Activated CD8-positive, alpha-beta T cell treated with anti-CD3 and anti-CD28 coated beads, Interleukin-2, amount 10 ng/mL, durations not matched to agents 7 days and 5 days (primary cell): Measurements from ENCODE around the gene SPINDOC. TPM values are rescaled to one million over a fixed set of nuclear protein-coding genes. Genes with fewer than 3 reads are reported as not detected.

ENCODE experiments used
- ATAC-seq: fragments of 150-1000 bp; cut with Tn5 transposase; one replicate; pipeline ENCODE4 v1.10.0; 2021; ENCODE audit warnings: moderate library complexity
- CTCF ChIA-PET: fragments of 350-600 bp; sonication (Branson Sonifier 250); formaldehyde crosslinking; loops from one replicate; lab custom pipeline; 2021; ENCODE audit warnings: antibody characterized with exemption; lab: Charles Lee
- POLR2A ChIA-PET: fragments of 350-600 bp; sonication (Branson Sonifier 250); formaldehyde crosslinking; loops from one replicate; lab custom pipeline; 2021; ENCODE audit warnings: antibody characterized with exemption; lab: Charles Lee
- DNase-seq: peaks from one replicate; pipeline ENCODE4 v3.0.0-alpha.2; 2020
- H3K27ac Mint-ChIP-seq: one replicate; pipeline ENCODE4 v1.8.0; 2021; ENCODE audit warnings: mild to moderate bottlenecking, mixed read lengths
- H3K27me3 Mint-ChIP-seq: one replicate; pipeline ENCODE4 v1.8.0; 2021; ENCODE audit warnings: low read depth, mixed read lengths
- H3K36me3 Mint-ChIP-seq: one replicate; pipeline ENCODE4 v1.8.0; 2021; ENCODE audit warnings: low read depth, mixed read lengths
- H3K4me1 Mint-ChIP-seq: one replicate; pipeline ENCODE4 v1.8.0; 2021; ENCODE audit warnings: low read depth, mixed read lengths
- H3K4me3 Mint-ChIP-seq: one replicate; pipeline ENCODE4 v1.8.0; 2021; ENCODE audit warnings: mild to moderate bottlenecking, mixed read lengths
- H3K9me3 Mint-ChIP-seq: one replicate; pipeline ENCODE4 v1.8.0; 2022; ENCODE audit warnings: mixed read lengths; ENCODE audit not compliant: insufficient read depth
- total RNA-seq, 2 experiments: library from RNA; stranded (reverse); gene quantifications; one replicate each; pipeline ENCODE4 v1.2.3, GENCODE V29; 2021

The SPINDOC gene
- total RNA-seq, 2 experiments from 2014 or later: 49.1 to 50.4 TPM

GRCh38 chr11:63817758-63818498 lies 4.7 kb downstream of the SPINDOC start:
- DNase-seq (no peak), ATAC-seq (no peak)
- peaks cover 28% of the 10 kb centered on the region for H3K4me1 Mint-ChIP-seq
- CTCF ChIA-PET: no interaction called here
- H3K4me3 Mint-ChIP-seq: no peak overlapping the region
- POLR2A ChIA-PET: no interaction called here
- no peak overlapping the region for H3K27ac Mint-ChIP-seq
- no peaks in the 10 kb centered on the region for H3K27me3 Mint-ChIP-seq
- no peaks in the 10 kb centered on the region for H3K9me3 Mint-ChIP-seq
- H3K36me3 Mint-ChIP-seq: peaks cover 62% of the 10 kb centered on the region

- no peak for DNase-seq
Measured at GRCh38 chr11:63818609-63819008, 5.4 kb downstream of the SPINDOC start.

GRCh38 chr11:63821411-63821810 lies 8.2 kb downstream of the SPINDOC start:
- ChIA-PET POLR2A (no interaction called here), CTCF (interaction anchor here (0.9 kb wide), 1 partner anchor 17 kb away, joined by 3 read pairs; the partner anchor contains the start of gene MARK2)
- H3K27me3 Mint-ChIP-seq: no peaks in the 10 kb centered on the region
- H3K27ac Mint-ChIP-seq: no peak overlapping the region
- no peak for DNase-seq
- ATAC-seq: no peak
- H3K4me3 Mint-ChIP-seq: no peak overlapping the region
- H3K4me1 Mint-ChIP-seq: peaks cover 7% of the 10 kb centered on the region
- H3K36me3 Mint-ChIP-seq: peaks cover 69% of the 10 kb centered on the region
- no peaks in the 10 kb centered on the region for H3K9me3 Mint-ChIP-seq

More at GRCh38 chr11:63818609-63819008, 5.4 kb downstream of the SPINDOC start:
- H3K27me3 Mint-ChIP-seq: no peaks in the 10 kb centered on the region
- ChIA-PET CTCF (no interaction called here), POLR2A (interaction anchor here (0.6 kb wide), 1 partner anchor 11 kb away, joined by 3 read pairs; no protein-coding TSS in a partner anchor)
- H3K27ac Mint-ChIP-seq: no peak overlapping the region
- no peak for ATAC-seq
- no peak overlapping the region for H3K4me3 Mint-ChIP-seq
- H3K36me3 Mint-ChIP-seq: peaks cover 68% of the 10 kb centered on the region
- H3K4me1 Mint-ChIP-seq: peaks cover 28% of the 10 kb centered on the region
- no peaks in the 10 kb centered on the region for H3K9me3 Mint-ChIP-seq

- CTCF ChIA-PET: no interaction called here
- peaks cover 4% of the 10 kb centered on the region for H3K4me1 Mint-ChIP-seq
- POLR2A ChIA-PET: no interaction called here
- no peaks in the 10 kb centered on the region for H3K27me3 Mint-ChIP-seq
- H3K4me3 Mint-ChIP-seq: no peak overlapping the region
- H3K36me3 Mint-ChIP-seq: peaks cover 40% of the 10 kb centered on the region
- no peaks in the 10 kb centered on the region for H3K9me3 Mint-ChIP-seq
- no peak for DNase-seq
- H3K27ac Mint-ChIP-seq: no peak overlapping the region
- ATAC-seq: no peak
Measured at GRCh38 chr11:63826471-63827190, 13.4 kb downstream of the SPINDOC start.

- no peak overlapping the region for H3K27ac Mint-ChIP-seq
- peak; percentile 60 for ATAC-seq
- ChIA-PET POLR2A (no interaction called here), CTCF (interaction anchor here (0.5 to 3.0 kb wide), 5 partner anchors 9 to 170 kb away, joined by 3 to 14 read pairs (median 4); partner anchors contain the start of gene MARK2)
- H3K9me3 Mint-ChIP-seq: no peaks in the 10 kb centered on the region
- DNase-seq: peak; percentile 35
- peaks cover 14% of the 10 kb centered on the region for H3K4me1 Mint-ChIP-seq
- H3K4me3 Mint-ChIP-seq: no peak overlapping the region
- peaks cover 15% of the 10 kb centered on the region for H3K36me3 Mint-ChIP-seq
- no peaks in the 10 kb centered on the region for H3K27me3 Mint-ChIP-seq
Measured at GRCh38 chr11:63829823-63830489, 16.7 kb downstream of the SPINDOC start.

GRCh38 chr11:63831326-63831725 lies 18.1 kb downstream of the SPINDOC start:
- Mint-ChIP-seq H3K27me3 (no peaks in the 10 kb centered on the region), H3K27ac (no peak overlapping the region), H3K9me3 (no peaks in the 10 kb centered on the region), H3K36me3 (peaks cover 8% of the 10 kb centered on the region), H3K4me3 (no peak overlapping the region), H3K4me1 (peaks cover 21% of the 10 kb centered on the region)
- ATAC-seq (no peak), DNase-seq (no peak)
- POLR2A ChIA-PET: interaction anchor here (0.7 kb wide), 1 partner anchor 950 kb away, joined by 3 read pairs; no protein-coding TSS in a partner anchor
- CTCF ChIA-PET: no interaction called here

GRCh38 chr11:63832336-63832735 lies 19.1 kb downstream of the SPINDOC start:
- ChIA-PET CTCF (interaction anchor here (1.0 kb wide), 1 partner anchor 113 kb away, joined by 3 read pairs; no protein-coding TSS in a partner anchor), POLR2A (interaction anchor here (1.0 kb wide), 1 partner anchor 43 kb away, joined by 3 read pairs; no protein-coding TSS in a partner anchor)
- no peaks in the 10 kb centered on the region for H3K9me3 Mint-ChIP-seq
- H3K4me1 Mint-ChIP-seq: peaks cover 26% of the 10 kb centered on the region
- no peaks in the 10 kb centered on the region for H3K27me3 Mint-ChIP-seq
- DNase-seq (no peak), ATAC-seq (no peak)
- H3K4me3 Mint-ChIP-seq: no peak overlapping the region
- peaks cover 8% of the 10 kb centered on the region for H3K36me3 Mint-ChIP-seq
- no peak overlapping the region for H3K27ac Mint-ChIP-seq

- no peaks in the 10 kb centered on the region for H3K27me3 Mint-ChIP-seq
- H3K27ac Mint-ChIP-seq: no peak overlapping the region
- H3K4me3 Mint-ChIP-seq: no peak overlapping the region
- H3K9me3 Mint-ChIP-seq: no peaks in the 10 kb centered on the region
- peaks cover 5% of the 10 kb centered on the region for H3K36me3 Mint-ChIP-seq
- POLR2A ChIA-PET: interaction anchor here (1.0 kb wide), 1 partner anchor 42 kb away, joined by 3 read pairs; no protein-coding TSS in a partner anchor
- DNase-seq (no peak), ATAC-seq (no peak)
- H3K4me1 Mint-ChIP-seq: peaks cover 33% of the 10 kb centered on the region
- CTCF ChIA-PET: interaction anchor here (1.0 to 8.2 kb wide), 5 partner anchors 55 to 315 kb away, joined by 3 to 188 read pairs (median 5); no protein-coding TSS in a partner anchor
Measured at GRCh38 chr11:63833048-63833447, 19.8 kb downstream of the SPINDOC start.

GRCh38 chr11:63834535-63835157 lies 21.4 kb downstream of the SPINDOC start:
- CTCF ChIA-PET: interaction anchor here (1.4 to 8.2 kb wide), 4 partner anchors 54 to 313 kb away, joined by 3 to 188 read pairs (median 58); no protein-coding TSS in a partner anchor
- ATAC-seq (no peak), DNase-seq (no peak)
- POLR2A ChIA-PET: interaction anchor here (0.6 kb wide), 2 partner anchors 143 to 240 kb away, joined by 3 read pairs; no protein-coding TSS in a partner anchor
- Mint-ChIP-seq H3K4me1 (peaks cover 37% of the 10 kb centered on the region), H3K36me3 (peaks cover 4% of the 10 kb centered on the region), H3K27ac (no peak overlapping the region), H3K27me3 (no peaks in the 10 kb centered on the region), H3K4me3 (no peak overlapping the region), H3K9me3 (no peaks in the 10 kb centered on the region)

- no peaks in the 10 kb centered on the region for H3K9me3 Mint-ChIP-seq
- no peak for DNase-seq
- H3K4me3 Mint-ChIP-seq: no peak overlapping the region
- H3K4me1 Mint-ChIP-seq: peaks cover 36% of the 10 kb centered on the region
- peaks cover 7% of the 10 kb centered on the region for H3K36me3 Mint-ChIP-seq
- CTCF ChIA-PET: interaction anchor here (1.3 to 8.2 kb wide), 9 partner anchors 53 to 316 kb away, joined by 3 to 188 read pairs (median 34); no protein-coding TSS in a partner anchor
- H3K27ac Mint-ChIP-seq: peak overlapping the region; percentile 41
- ATAC-seq: no peak
- no peaks in the 10 kb centered on the region for H3K27me3 Mint-ChIP-seq
- POLR2A ChIA-PET: interaction anchor here (0.6 kb wide), 1 partner anchor 142 kb away, joined by 3 read pairs; no protein-coding TSS in a partner anchor
Measured at GRCh38 chr11:63835158-63835545, 21.9 kb downstream of the SPINDOC start.
